Adipose tissue (tissue), 3 donors: ENCODE data around the gene LRP1. TPM values are rescaled to one million over a fixed set of nuclear protein-coding genes. Genes with fewer than 3 reads are reported as not detected.

Source experiments
- polyA plus RNA-seq, 3 donors: library from polyadenylated mRNA; stranded (reverse); fragments of 200-250 nt; gene quantifications; one replicate each; pipeline ENCODE4 v1.2.3, GENCODE V29; 2013
- donor health status: healthy with polysubstance abuse.
- donor health status: Bipolar disorder and iron deficiency.
- donor health status: healthy.

Gene LRP1
- polyA plus RNA-seq, 3 donors, result 28.1 to 414 (median 116) TPM

Other genes starting within 250 kb of the LRP1 start
- gene SDR9C7, start 194.1 kb upstream of the LRP1 start, polyA plus RNA-seq, result not detected
- gene RDH16, start 170.9 kb upstream of the LRP1 start, polyA plus RNA-seq, result under 1 TPM in 2 of 3 donors, not detected in 1; 0.12 to 0.21 TPM
- 1 to 10 TPM; 1.2 to 2.2 (median 1.7) TPM for gene ZBTB39, start 121.9 kb upstream of the LRP1 start, polyA plus RNA-seq
- not detected for gene TAC3, start 112.0 kb upstream of the LRP1 start, polyA plus RNA-seq
- gene MYO1A, start 78.4 kb upstream of the LRP1 start, polyA plus RNA-seq, result 1 to 10 TPM in 1 of 3 donors, under 1 TPM in 2; 0.08 to 1.5 (median 0.11) TPM
- gene NEMP1, start 49.7 kb upstream of the LRP1 start, polyA plus RNA-seq, result 1 to 10 TPM; 1.7 to 2.3 (median 1.8) TPM
- 10 to 100 TPM in 2 of 3 donors, 1 to 10 TPM in 1; 3.9 to 26.9 (median 17.1) TPM for gene NAB2, start 39.4 kb upstream of the LRP1 start, polyA plus RNA-seq
- 100 to 1,000 TPM in 2 of 3 donors, 10 to 100 TPM in 1; 57.2 to 170 (median 120) TPM for gene STAT6, start 17.1 kb upstream of the LRP1 start, polyA plus RNA-seq
- not detected for gene LRP1-AS, start 19.1 kb downstream of the LRP1 start, polyA plus RNA-seq
- 1 to 10 TPM; 2.0 to 4.5 (median 3.4) TPM for gene NXPH4, start 88.3 kb downstream of the LRP1 start, polyA plus RNA-seq
- gene SHMT2, start 101.2 kb downstream of the LRP1 start, polyA plus RNA-seq, result 10 to 100 TPM; 39.3 to 71.7 (median 60.8) TPM
- gene STAC3, start 122.7 kb downstream of the LRP1 start, polyA plus RNA-seq, result 1 to 10 TPM in 2 of 3 donors, under 1 TPM in 1; 0.72 to 4.5 (median 1.8) TPM